Activated T-helper 9 cell treated with anti-CD3 and anti-CD28 coated beads, Interleukin-2, amount 50 U/mL, for 16 hours (primary cell): ENCODE data around the gene MINDY3.
"Not testable (repeated sequence)": the region's sequence is repeated elsewhere in the genome, so short reads cannot be mapped to it uniquely, and the experiment has no call there.

Experiments
- DNase-seq: peaks from one replicate; pipeline ENCODE4 v3.0.0-alpha.2; 2020; ENCODE audit warnings: low read depth

The MINDY3 gene

GRCh38 chr10:15856328-15857015, 3.8 kb downstream of the MINDY3 start:
- DNase-seq: no peak

GRCh38 chr10:15853800-15854199, 6.5 kb downstream of the MINDY3 start:
- DNase-seq: no peak

GRCh38 chr10:15852111-15852557, 8.2 kb downstream of the MINDY3 start:
- no peak for DNase-seq

- not testable (repeated sequence) for DNase-seq
These were observed 9.8 kb downstream of the MINDY3 start for GRCh38 chr10:15850337-15850978.

- no peak for DNase-seq
These were observed 11.0 kb downstream of the MINDY3 start for GRCh38 chr10:15849316-15849715.

GRCh38 chr10:15847481-15847880, 12.8 kb downstream of the MINDY3 start:
- DNase-seq: no peak

GRCh38 chr10:15844517-15844916, 15.8 kb downstream of the MINDY3 start:
- DNase-seq: no peak

- DNase-seq: no peak
These were observed 16.6 kb downstream of the MINDY3 start for GRCh38 chr10:15843695-15844094.

GRCh38 chr10:15842556-15843169, 17.6 kb downstream of the MINDY3 start:
- no peak for DNase-seq

- DNase-seq: no peak
These were observed 18.6 kb downstream of the MINDY3 start for GRCh38 chr10:15841696-15842095.

- no peak for DNase-seq
These were observed 23.5 kb downstream of the MINDY3 start for GRCh38 chr10:15836807-15837206.

GRCh38 chr10:15829495-15829894, 30.8 kb downstream of the MINDY3 start:
- DNase-seq: no peak

GRCh38 chr10:15824498-15824897, 35.8 kb downstream of the MINDY3 start:
- DNase-seq: no peak

GRCh38 chr10:15822131-15822530, 38.2 kb downstream of the MINDY3 start:
- DNase-seq: no peak

- DNase-seq: no peak
These were observed 39.1 kb downstream of the MINDY3 start for GRCh38 chr10:15821046-15821683.

- DNase-seq: no peak
These were observed 42.8 kb downstream of the MINDY3 start for GRCh38 chr10:15817409-15818046.

GRCh38 chr10:15815242-15815885, 44.9 kb downstream of the MINDY3 start:
- no peak for DNase-seq

- DNase-seq: no peak
These were observed 45.7 kb downstream of the MINDY3 start for GRCh38 chr10:15814565-15814964.

GRCh38 chr10:15813415-15813814, 46.9 kb downstream of the MINDY3 start:
- no peak for DNase-seq

GRCh38 chr10:15809450-15809849, 50.9 kb downstream of the MINDY3 start:
- DNase-seq: no peak

GRCh38 chr10:15808204-15808797, 52.0 kb downstream of the MINDY3 start:
- DNase-seq: no peak
